GM12878 (cell line): ENCODE data around the gene MRPL34. TPM values are rescaled to one million over a fixed set of nuclear protein-coding genes. Genes with fewer than 3 reads are reported as not detected.

Experiments
- ATAC-seq: fragments of 200-7000 bp; cut with Tn5 transposase; 3 replicates; pipeline ENCODE4 v1.9.1; 2020; ENCODE audit warnings: mild to moderate bottlenecking, moderate library complexity
- BruUV-seq: library from RNA; stranded (reverse); fragments of 400-500 nt; replicated peaks from 2 replicates; lab custom pipeline; 2021; lab: Mats Ljungman, UMichigan
- CTCF ChIA-PET: fragments of 300-600 bp; sonication (Branson Sonifier 250); formaldehyde crosslinking; extraction: SDS; loops from one replicate; lab custom pipeline; 2021; ENCODE audit warnings: inconsistent platforms; lab: Yijun Ruan, JAX
- POLR2A ChIA-PET: fragments of 350-600 bp; formaldehyde crosslinking; extraction: SDS; loops from one replicate; lab custom pipeline; 2021; ENCODE audit warnings: inconsistent platforms; lab: Charles Lee
- RAD21 ChIA-PET: fragments of 300-600 bp; sonication (Branson Sonifier 250); formaldehyde crosslinking; loops from one replicate; lab custom pipeline; 2023; ENCODE audit warnings: antibody characterized with exemption; ENCODE audit not compliant: unreplicated experiment; lab: Charles Lee
- SMC1A ChIA-PET: fragments of 300-600 bp; sonication (Branson Sonifier 250); formaldehyde crosslinking; loops from one replicate; lab custom pipeline; 2023; ENCODE audit not compliant: unreplicated experiment, uncharacterized antibody; lab: Charles Lee
- DNase-seq: peaks from one replicate; pipeline ENCODE4 v3.0.0-alpha.2; 2011; ENCODE audit warnings: low read depth, low spot score
- FAIRE-seq: peaks from 3 replicates; lab custom pipeline; 2011; peaks lifted over from hg19 to GRCh38; lab: Jason Lieb, UNC
- H2AFZ ChIP-seq: 2 replicates; pipeline ENCODE4 v1.6.0; 2011; ENCODE audit warnings: low read depth, low read length, control low read depth; ENCODE audit not compliant: control insufficient read depth
- H3K27ac ChIP-seq: 2 replicates; pipeline ENCODE4 v1.5.1; 2011; ENCODE audit warnings: control low read depth; ENCODE audit not compliant: control insufficient read depth, insufficient read depth
- H3K27me3 ChIP-seq, 2 experiments: replicated peaks in 1 of 2; 2 replicates each; pipeline versions ENCODE4 v1.6.0 to v1.6.1; 2011; ENCODE audit warnings: low read length in 1 of 2; ENCODE audit not compliant: control insufficient read depth in 2 of 2, insufficient read depth in 2 of 2
- H3K36me3 ChIP-seq, 2 experiments: 2 replicates each; pipeline ENCODE4 v1.5.1; 2011; ENCODE audit warnings: low read length in 1 of 2; ENCODE audit not compliant: control insufficient read depth in 2 of 2, insufficient read depth in 2 of 2
- H3K4me1 ChIP-seq: 2 replicates; pipeline ENCODE4 v1.6.1; 2011; ENCODE audit warnings: mild to moderate bottlenecking, low read length, moderate library complexity, mixed read lengths; ENCODE audit not compliant: control insufficient read depth, insufficient read depth
- H3K4me2 ChIP-seq: 2 replicates; pipeline ENCODE4 v1.6.0; 2011; ENCODE audit warnings: control low read depth; ENCODE audit not compliant: control insufficient read depth, insufficient read depth
- H3K4me3 ChIP-seq: fragments of 200-600 bp; sonication (generic); 2 replicates; pipeline ENCODE4 v1.5.1; 2016
- H3K79me2 ChIP-seq: 2 replicates; pipeline ENCODE4 v1.6.0; 2011; ENCODE audit warnings: low read length; ENCODE audit not compliant: control insufficient read depth, insufficient read depth
- H3K9ac ChIP-seq: 2 replicates; pipeline ENCODE4 v1.8.0; 2011; ENCODE audit warnings: low read length, control low read depth, mixed read lengths; ENCODE audit not compliant: control insufficient read depth, insufficient read depth
- H3K9me3 ChIP-seq: replicated peaks from 3 replicates; pipeline ENCODE4 v1.5.1; 2011; ENCODE audit warnings: mild to moderate bottlenecking, low read length; ENCODE audit not compliant: control insufficient read depth, insufficient read depth
- H4K20me1 ChIP-seq: 2 replicates; pipeline ENCODE4 v1.6.0; 2011; ENCODE audit not compliant: control insufficient read depth, insufficient read depth
- BHLHE40 ChIP-seq, 2 experiments: fragments of 450-650 bp in 1 of 2; IDR thresholded peaks; 2 replicates each; pipeline ENCODE4 v1.6.1; 2011 to 2017; ENCODE audit warnings: low read depth in 2 of 2, borderline replicate concordance in 1 of 2, improper control_type of control experiment in 1 of 2, low read length in 1 of 2, mild to moderate bottlenecking in 1 of 2
- EGR1 ChIP-seq, 2 experiments: IDR thresholded peaks; 1 replicate in 1 of 2; 2 replicates in 1 of 2; pipeline ENCODE4 v1.6.1; 2011 to 2012; ENCODE audit warnings: low read depth in 2 of 2, low read length in 2 of 2, borderline replicate concordance in 1 of 2, mild to moderate bottlenecking in 1 of 2, moderate library complexity in 1 of 2
- EP300 ChIP-seq, 2 experiments: fragments of 150-350 bp in 1 of 2; IDR thresholded peaks; 2 replicates each; pipeline ENCODE4 v1.6.1; 2011 to 2012; ENCODE audit warnings: low read depth in 2 of 2, low read length in 2 of 2, borderline replicate concordance in 1 of 2, improper control_type of control experiment in 1 of 2, inconsistent platforms in 1 of 2; ENCODE audit not compliant: control insufficient read depth in 1 of 2
- IRF4 ChIP-seq: IDR thresholded peaks from 2 replicates; pipeline ENCODE4 v1.6.1; 2011; ENCODE audit warnings: low read depth, low read length
- MTA2 ChIP-seq: fragments of 450-650 bp; IDR thresholded peaks from 2 replicates; pipeline ENCODE4 v1.6.1; 2016; ENCODE audit warnings: low read depth, mild to moderate bottlenecking, moderate library complexity
- MYC ChIP-seq: IDR thresholded peaks from 2 replicates; pipeline ENCODE4 v1.6.1; 2011; ENCODE audit warnings: mild to moderate bottlenecking, low read length, moderate library complexity, inconsistent platforms; ENCODE audit not compliant: insufficient read depth, insufficient replicate concordance, insufficient read length, severe bottlenecking
- NFYA ChIP-seq: IDR thresholded peaks from 2 replicates; pipeline ENCODE4 v1.6.1; 2011; ENCODE audit warnings: low read depth, mild to moderate bottlenecking, low read length, improper control_type of control experiment, borderline replicate concordance
- RELA ChIP-seq: fragments of 450-650 bp; IDR thresholded peaks from 2 replicates; pipeline ENCODE4 v1.8.0; 2014; ENCODE audit warnings: borderline replicate concordance; ENCODE audit not compliant: partially characterized antibody
- RFX5 ChIP-seq: IDR thresholded peaks from 2 replicates; pipeline ENCODE4 v1.6.1; 2011; ENCODE audit warnings: low read depth, low read length, improper control_type of control experiment
- SUZ12 ChIP-seq: fragments of 200-600 bp; sonication (generic); IDR thresholded peaks from one replicate; pipeline ENCODE4 v1.6.1; 2018; ENCODE audit warnings: antibody characterized with exemption, mild to moderate bottlenecking; ENCODE audit not compliant: unreplicated experiment
- TCF7 ChIP-seq: IDR thresholded peaks from 2 replicates; pipeline ENCODE4 v1.6.1; 2014; ENCODE audit warnings: antibody characterized with exemption, borderline replicate concordance
- ZNF592 ChIP-seq: fragments of 450-650 bp; IDR thresholded peaks from 2 replicates; pipeline ENCODE4 v1.6.1; 2017; ENCODE audit warnings: mild to moderate bottlenecking, moderate library complexity
- WGBS: methylation state at CpG from one replicate; pipeline ENCODE4 v1.1.6; 2016; ENCODE audit warnings: low lambda C conversion rate; ENCODE audit not compliant: insufficient replicate concordance, insufficient coverage; ENCODE audit errors: missing lambda C conversion rate; 5-methylcytosine and 5-hydroxymethylcytosine counted together
- in situ Hi-C: fragments of 300-500 bp; cut with MboI; formaldehyde crosslinking; loops from 9 replicates; pipeline ENCODE4 v1.14.3; 2018; ENCODE audit warnings: mixed read lengths
- intact Hi-C: fragments of 100-400 bp; cut with micrococcal nuclease; formaldehyde crosslinking; loops from one replicate; pipeline ENCODE4 v1.14.2; 2022; ENCODE audit not compliant: unreplicated experiment
- polyA plus RNA-seq, 11 experiments: library from polyadenylated mRNA; depleted of rRNA in 4 of 11; unstranded in 6 of 11; stranded (reverse) in 5 of 11; fragments of >200 nt; fragmentation: Nextera tagmentation in 4 of 11; fragmentation: Illumina TruSeq in 1 of 11; extraction: Ambion mirVana in 4 of 11; extraction: Trizol in 1 of 11; gene quantifications; 1 replicate in 1 of 11; 2 replicates in 10 of 11; pipeline versions ENCODE4 v1.2.1 to v1.2.3, GENCODE V29; 2011 to 2016; ENCODE audit warnings: inconsistent platforms in 2 of 11, missing spikeins in 2 of 11, low read depth in 1 of 11
- total RNA-seq, 4 experiments: library from RNA; depleted of rRNA in 3 of 4; stranded (reverse); fragments of >200 nt in 3 of 4; fragmentation: Illumina TruSeq in 1 of 4; extraction: Trizol in 1 of 4; gene quantifications; 2 replicates each; pipeline versions ENCODE4 v1.2.1 to v1.2.3, GENCODE V29; 2013 to 2021

Gene MRPL34
- total and polyA plus RNA-seq, 10 of the 15 experiments (the other 5 are each of a cell fraction or from before 2014, with no cell fraction given): 8.6 to 198 (median 78.6) TPM

GRCh38 chr19:17335575-17335974 lies 29.9 kb downstream of the MRPL34 start (continued):
- TF ChIP-seq ZNF592: no peak
- TF ChIP-seq, all 136 proteins: peak for 0

GRCh38 chr19:17336872-17337674 lies 31.4 kb downstream of the MRPL34 start, which contains the start of gene GTPBP3:
Gene GTPBP3, plus strand, starts transcription at chr19:17337553. Its CDS starts 59 bp downstream, at chr19:17337612.
- under 1% methylated on average over 41 of the region's 41 CpGs for WGBS
- intact Hi-C loops: loop anchor here (5.0 kb wide), 1 partner anchor 45 kb away; no protein-coding TSS in a partner anchor
- H3K4me2 ChIP-seq: peak within 1 kb of the TSS; percentile 100
- SMC1A ChIA-PET: interaction anchor here (1.7 kb wide), 1 partner anchor 28 kb away, joined by 4 read pairs; the partner anchor contains the start of gene DDA1
- H3K9me3 ChIP-seq: no peaks in the 10 kb centered on the region; the same call in 2 of the 3 replicates
- H3K36me3 ChIP-seq: no peaks in the 10 kb centered on the region; a peak in 2 of 4 replicates
- in situ Hi-C loops: no loop called here
- RAD21 ChIA-PET: interaction anchor here (1.4 to 2.1 kb wide), 2 partner anchors 28 to 68 kb away, joined by 3 to 7 read pairs; partner anchors contain the start of genes BST2 and DDA1
- peaks cover 6% of the 10 kb centered on the region for H3K79me2 ChIP-seq
- H3K4me1 ChIP-seq: peaks cover 21% of the 10 kb centered on the region
- CTCF ChIA-PET: interaction anchor here (1.0 to 2.4 kb wide), 2 partner anchors 32 to 49 kb away, joined by 4 to 16 read pairs; partner anchors contain the start of gene MRPL34
- H3K9ac ChIP-seq: peak within 1 kb of the TSS; percentile 88
- ATAC-seq (peak; percentile 89), DNase-seq (peak; percentile 96), FAIRE-seq (peak; percentile 90)
- peak within 1 kb of the TSS; percentile 100 for H3K4me3 ChIP-seq
- H3K27ac ChIP-seq: peak within 1 kb of the TSS; percentile 84
- no peaks in the 10 kb centered on the region for H3K27me3 ChIP-seq
- BruUV-seq: TSS peak; percentile 95
- peak within 1 kb of the TSS; percentile 97 for H2AFZ ChIP-seq
- POLR2A ChIA-PET: interaction anchor here (0.5 to 4.4 kb wide), 6 partner anchors 17 to 380 kb away, joined by 3 to 24 read pairs (median 6); partner anchors contain the start of gene DDA1
- H4K20me1 ChIP-seq: no peaks in the 10 kb centered on the region
- no peak for TF ChIP-seq SUZ12
- TF ChIP-seq EP300 (IDR thresholded peaks at IDR 0.05; ENCODE audit: borderline replicate concordance in 1 of 2, control insufficient read depth in 1 of 2, low read depth in 2 of 2, low read length in 2 of 2): no peak
- TF ChIP-seq RELA: no peak
- TF ChIP-seq IRF4: peak; percentile 65; the same call in 1 of the 2 replicates
- peak; percentile 23 for TF ChIP-seq MTA2
- TF ChIP-seq NFYA: no peak
- no peak for TF ChIP-seq TCF7
- TF ChIP-seq RFX5: peak; percentile 78; the same call in 1 of the 2 replicates
- TF ChIP-seq MYC: peak; percentile 82
- no peak for TF ChIP-seq EGR1 (IDR thresholded peaks at IDR 0.05; ENCODE audit: borderline replicate concordance in 1 of 2, low read depth in 2 of 2, low read length in 2 of 2)
- 0 out of 4 replicates have a peak, but pooled peaks have one; percentile 7 to 60 for TF ChIP-seq BHLHE40 (IDR thresholded peaks at IDR 0.05; ENCODE audit: borderline replicate concordance in 1 of 2, low read depth in 2 of 2, low read length in 1 of 2)
